AG04449 (cell line): ENCODE measurements around the gene PAX8.

Source experiments
- CTCF ChIA-PET: fragments of 350-600 bp; formaldehyde crosslinking; extraction: SDS; loops from one replicate; lab custom pipeline; 2021; ENCODE audit warnings: antibody characterized with exemption; lab: Yijun Ruan, JAX
- POLR2A ChIA-PET: fragments of 400-600, 350-600 bp; formaldehyde crosslinking; extraction: SDS; loops from one replicate; lab custom pipeline; 2020; ENCODE audit warnings: antibody characterized with exemption, inconsistent platforms; lab: Yijun Ruan, JAX
- DNase-seq: peaks from one replicate; pipeline ENCODE4 v3.0.0-alpha.2; 2010; ENCODE audit warnings: low read depth, low spot score
- H3K4me3 ChIP-seq: 2 replicates; pipeline ENCODE4 v1.5.1; 2011; ENCODE audit warnings: low read depth, mild to moderate bottlenecking, control low read depth, low read length
- TF ChIP-seq, protein P1 (sequence below): IDR thresholded peaks from one replicate; pipeline ENCODE4 v1.5.1; 2011; ENCODE audit warnings: mild to moderate bottlenecking, moderate library complexity, low read length, control low read depth, inconsistent platforms; ENCODE audit not compliant: insufficient read depth; ENCODE audit errors: missing control alignments

The PAX8 gene

GRCh38 chr2:113273027-113273551, 5.6 kb downstream of the PAX8 start:
- TF ChIP-seq, protein P1, sequence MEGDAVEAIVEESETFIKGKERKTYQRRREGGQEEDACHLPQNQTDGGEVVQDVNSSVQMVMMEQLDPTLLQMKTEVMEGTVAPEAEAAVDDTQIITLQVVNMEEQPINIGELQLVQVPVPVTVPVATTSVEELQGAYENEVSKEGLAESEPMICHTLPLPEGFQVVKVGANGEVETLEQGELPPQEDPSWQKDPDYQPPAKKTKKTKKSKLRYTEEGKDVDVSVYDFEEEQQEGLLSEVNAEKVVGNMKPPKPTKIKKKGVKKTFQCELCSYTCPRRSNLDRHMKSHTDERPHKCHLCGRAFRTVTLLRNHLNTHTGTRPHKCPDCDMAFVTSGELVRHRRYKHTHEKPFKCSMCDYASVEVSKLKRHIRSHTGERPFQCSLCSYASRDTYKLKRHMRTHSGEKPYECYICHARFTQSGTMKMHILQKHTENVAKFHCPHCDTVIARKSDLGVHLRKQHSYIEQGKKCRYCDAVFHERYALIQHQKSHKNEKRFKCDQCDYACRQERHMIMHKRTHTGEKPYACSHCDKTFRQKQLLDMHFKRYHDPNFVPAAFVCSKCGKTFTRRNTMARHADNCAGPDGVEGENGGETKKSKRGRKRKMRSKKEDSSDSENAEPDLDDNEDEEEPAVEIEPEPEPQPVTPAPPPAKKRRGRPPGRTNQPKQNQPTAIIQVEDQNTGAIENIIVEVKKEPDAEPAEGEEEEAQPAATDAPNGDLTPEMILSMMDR: peak; percentile 20
- DNase-seq: no peak
- POLR2A ChIA-PET: interaction anchor here (1.3 kb wide), 1 partner anchor 52 kb away, joined by 3 read pairs; no protein-coding TSS in a partner anchor
- CTCF ChIA-PET: interaction anchor here (0.6 to 4.6 kb wide), 6 partner anchors 9 to 117 kb away, joined by 3 to 26 read pairs (median 4); no protein-coding TSS in a partner anchor
- H3K4me3 ChIP-seq: no peak overlapping the region

- CTCF ChIA-PET: interaction anchor here (0.6 to 4.6 kb wide), 6 partner anchors 8 to 118 kb away, joined by 3 to 26 read pairs (median 5); no protein-coding TSS in a partner anchor
- TF ChIP-seq, protein P1: no peak
- DNase-seq: no peak
- POLR2A ChIA-PET: interaction anchor here (1.3 kb wide), 1 partner anchor 53 kb away, joined by 3 read pairs; no protein-coding TSS in a partner anchor
- no peak overlapping the region for H3K4me3 ChIP-seq
Measured at GRCh38 chr2:113272477-113272876, 6.2 kb downstream of the PAX8 start.

GRCh38 chr2:113268621-113269360, 9.9 kb downstream of the PAX8 start:
- TF ChIP-seq, protein P1: no peak
- ChIA-PET CTCF (interaction anchor here (0.9 to 4.6 kb wide), 6 partner anchors 8 to 121 kb away, joined by 3 to 26 read pairs (median 4); no protein-coding TSS in a partner anchor), POLR2A (no interaction called here)
- no peak overlapping the region for H3K4me3 ChIP-seq
- no peak for DNase-seq

DNA sequence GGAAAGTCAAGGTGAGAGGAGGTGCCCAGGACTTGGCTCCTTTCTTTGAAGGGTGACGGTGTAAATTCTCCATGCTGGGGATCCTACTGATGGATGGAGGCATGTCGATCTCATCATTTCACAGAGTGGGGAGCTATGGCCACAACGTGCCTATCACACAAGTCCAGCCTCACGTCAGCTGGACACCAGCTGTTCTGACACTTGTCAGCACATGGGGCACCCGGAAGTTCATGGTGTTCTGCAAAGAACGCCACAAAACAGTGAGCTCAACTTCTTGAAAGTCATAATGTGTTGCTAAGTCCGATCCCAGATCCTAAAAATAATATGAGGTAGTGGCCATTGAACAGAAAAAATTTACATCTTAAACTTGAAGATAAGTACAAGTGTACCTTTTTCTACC, 12.3 kb downstream of the PAX8 start:
- POLR2A ChIA-PET: no interaction called here
- no peak for DNase-seq
- TF ChIP-seq, protein P1: no peak
- CTCF ChIA-PET: interaction anchor here (0.9 to 8.3 kb wide), 4 partner anchors 9 to 104 kb away, joined by 3 to 64 read pairs (median 8); no protein-coding TSS in a partner anchor
- no peak overlapping the region for H3K4me3 ChIP-seq

GRCh38 chr2:113264713-113265403, 13.9 kb downstream of the PAX8 start:
- CTCF ChIA-PET: interaction anchor here (0.7 to 8.3 kb wide), 3 partner anchors 10 to 128 kb away, joined by 3 to 64 read pairs (median 3); no protein-coding TSS in a partner anchor
- TF ChIP-seq, protein P1: no peak
- no peak for DNase-seq
- POLR2A ChIA-PET: no interaction called here
- H3K4me3 ChIP-seq: no peak overlapping the region

GRCh38 chr2:113263546-113263945, 15.2 kb downstream of the PAX8 start:
- H3K4me3 ChIP-seq: no peak overlapping the region
- CTCF ChIA-PET: interaction anchor here (0.7 to 8.3 kb wide), 4 partner anchors 9 to 127 kb away, joined by 3 to 64 read pairs (median 4); no protein-coding TSS in a partner anchor
- TF ChIP-seq, protein P1: no peak
- POLR2A ChIA-PET: no interaction called here
- DNase-seq: no peak
